DOHH2 (cell line): ENCODE data around the gene PLCG2.

ENCODE experiments used
- H3F3A ChIP-seq: fragments of 200-600 bp; sonication (generic), shearing (Covaris generic); 2 replicates; pipeline ENCODE4 v1.6.0; 2016; ENCODE audit warnings: antibody characterized with exemption, mild to moderate bottlenecking; ENCODE audit not compliant: control insufficient read depth, insufficient read depth
- H3K27ac ChIP-seq: fragments of 200-600 bp; sonication (generic); 2 replicates; pipeline ENCODE4 v1.5.1; 2014; ENCODE audit warnings: low read depth, mild to moderate bottlenecking, low read length, moderate library complexity
- H3K27me3 ChIP-seq: fragments of 200-600 bp; sonication (generic); 2 replicates; pipeline ENCODE4 v1.6.1; 2014; ENCODE audit warnings: mild to moderate bottlenecking, low read length, mixed read lengths; ENCODE audit not compliant: control insufficient read depth
- H3K36me3 ChIP-seq: fragments of 200-600 bp; sonication (generic); 2 replicates; pipeline ENCODE4 v1.6.1; 2014; ENCODE audit warnings: mild to moderate bottlenecking, low read length, moderate library complexity, mixed read lengths; ENCODE audit not compliant: control insufficient read depth
- H3K4me1 ChIP-seq: fragments of 200-600 bp; sonication (generic); 2 replicates; pipeline ENCODE4 v1.6.1; 2014; ENCODE audit warnings: mild to moderate bottlenecking, low read length, mixed read lengths; ENCODE audit not compliant: control insufficient read depth
- H3K4me2 ChIP-seq: fragments of 200-600 bp; sonication (generic); 2 replicates; pipeline ENCODE4 v1.6.0; 2014; ENCODE audit warnings: mild to moderate bottlenecking, low read length, moderate library complexity
- H3K4me3 ChIP-seq: fragments of 200-600 bp; sonication (generic); 2 replicates; pipeline ENCODE4 v1.5.1; 2014; ENCODE audit warnings: mild to moderate bottlenecking, low read length, mixed read lengths
- H3K79me2 ChIP-seq: fragments of 200-600 bp; sonication (generic); 2 replicates; pipeline ENCODE4 v1.6.1; 2014; ENCODE audit warnings: mild to moderate bottlenecking, low read length, mixed read lengths; ENCODE audit not compliant: control insufficient read depth
- H3K9me2 ChIP-seq: fragments of 200-600 bp; sonication (generic); replicated peaks from 2 replicates; pipeline ENCODE4 v1.6.1; 2014; ENCODE audit warnings: mild to moderate bottlenecking, low read length, mixed read lengths; ENCODE audit not compliant: control insufficient read depth
- H3K9me3 ChIP-seq: fragments of 200-600 bp; sonication (generic); 2 replicates; pipeline ENCODE4 v1.6.1; 2014; ENCODE audit warnings: antibody characterized with exemption, low read length, mixed read lengths; ENCODE audit not compliant: control insufficient read depth, insufficient read depth
- H4K20me1 ChIP-seq: fragments of 200-600 bp; sonication (generic); 2 replicates; pipeline ENCODE4 v1.6.0; 2014; ENCODE audit warnings: low read depth, mild to moderate bottlenecking, antibody characterized with exemption, low read length, moderate library complexity; ENCODE audit not compliant: control insufficient read depth, insufficient read depth
- CTCF ChIP-seq: fragments of 200-600 bp; sonication (generic); IDR thresholded peaks from one replicate; pipeline ENCODE4 v1.5.1; 2014; ENCODE audit warnings: antibody characterized with exemption, mild to moderate bottlenecking, low read depth, low read length; ENCODE audit not compliant: poor library complexity, severe bottlenecking
- EZH2phosphoT487 ChIP-seq: fragments of 200-600 bp; sonication (generic); IDR thresholded peaks from 2 replicates; pipeline ENCODE4 v1.6.1; 2017; ENCODE audit warnings: borderline replicate concordance, mild to moderate bottlenecking, antibody characterized with exemption, low read length, moderate library complexity, mixed read lengths

PLCG2 gene

GRCh38 chr16:81878529-81878928, 99.4 kb downstream of the PLCG2 start:
- H3K4me2 ChIP-seq: no peak overlapping the region
- H4K20me1 ChIP-seq: 0 out of 2 replicates have a peak, but pooled peaks cover 9% of the 10 kb centered on the region
- no peaks in the 10 kb centered on the region for H3K9me3 ChIP-seq
- no peak overlapping the region for H3K4me3 ChIP-seq
- no peak overlapping the region for H3K27ac ChIP-seq
- H3K27me3 ChIP-seq: no peaks in the 10 kb centered on the region
- TF ChIP-seq CTCF (no peak), EZH2phosphoT487 (no peak)
- no peaks in the 10 kb centered on the region for H3K9me2 ChIP-seq
- H3K79me2 ChIP-seq: peaks cover 55% of the 10 kb centered on the region
- H3K4me1 ChIP-seq: peaks cover 12% of the 10 kb centered on the region
- peaks cover 87% of the 10 kb centered on the region for H3K36me3 ChIP-seq
- H3F3A ChIP-seq: peaks cover 6% of the 10 kb centered on the region

- Histone ChIP-seq H3K79me2 (peaks cover 45% of the 10 kb centered on the region), H3K4me2 (no peak overlapping the region), H4K20me1 (0 out of 2 replicates have a peak, but pooled peaks cover 9% of the 10 kb centered on the region)
Measured at GRCh38 chr16:81879625-81880024, 100.5 kb downstream of the PLCG2 start.

GRCh38 chr16:81880816-81881215, 101.7 kb downstream of the PLCG2 start:
- H3K79me2 ChIP-seq: peaks cover 36% of the 10 kb centered on the region
- no peaks in the 10 kb centered on the region for H3K27me3 ChIP-seq
- peaks cover 89% of the 10 kb centered on the region for H3K36me3 ChIP-seq
- no peaks in the 10 kb centered on the region for H3K9me2 ChIP-seq
- no peak overlapping the region for H3K27ac ChIP-seq
- H3K4me1 ChIP-seq: peaks cover 5% of the 10 kb centered on the region
- no peaks in the 10 kb centered on the region for H3K9me3 ChIP-seq
- no peak for TF ChIP-seq CTCF
- no peak for TF ChIP-seq EZH2phosphoT487
- no peak overlapping the region for H3K4me3 ChIP-seq
- peaks cover 12% of the 10 kb centered on the region for H3F3A ChIP-seq
- 0 out of 2 replicates have a peak, but pooled peaks cover 9% of the 10 kb centered on the region for H4K20me1 ChIP-seq
- no peak overlapping the region for H3K4me2 ChIP-seq

More at GRCh38 chr16:81879625-81880024, 100.5 kb downstream of the PLCG2 start:
- TF ChIP-seq CTCF: peak; percentile 78
- TF ChIP-seq EZH2phosphoT487: no peak
- Histone ChIP-seq H3K4me3 (no peak overlapping the region), H3F3A (peaks cover 5% of the 10 kb centered on the region), H3K9me3 (no peaks in the 10 kb centered on the region), H3K27me3 (no peaks in the 10 kb centered on the region), H3K4me1 (peaks cover under 1% of the 10 kb centered on the region), H3K27ac (no peak overlapping the region), H3K36me3 (peaks cover 89% of the 10 kb centered on the region), H3K9me2 (no peaks in the 10 kb centered on the region)
